GM08714 (cell line): Measurements from ENCODE around the gene IQSEC2.

Source experiments
- H3K4me3 ChIP-seq: fragments of 200-500 bp; sonication (Bioruptor generic); 2 replicates; pipeline ENCODE4 v1.5.1; 2014; ENCODE audit warnings: mild to moderate bottlenecking, low read length, inconsistent platforms
- ZNF274 ChIP-seq: IDR thresholded peaks from 2 replicates; pipeline ENCODE4 v1.6.1; 2012; ENCODE audit warnings: mild to moderate bottlenecking, low read depth, low read length

Gene IQSEC2

GRCh38 chrX:53263597-53264094 is 17.7 kb downstream of the IQSEC2 start:
- TF ChIP-seq ZNF274 = no peak
- no peak overlapping the region for H3K4me3 ChIP-seq

DNA sequence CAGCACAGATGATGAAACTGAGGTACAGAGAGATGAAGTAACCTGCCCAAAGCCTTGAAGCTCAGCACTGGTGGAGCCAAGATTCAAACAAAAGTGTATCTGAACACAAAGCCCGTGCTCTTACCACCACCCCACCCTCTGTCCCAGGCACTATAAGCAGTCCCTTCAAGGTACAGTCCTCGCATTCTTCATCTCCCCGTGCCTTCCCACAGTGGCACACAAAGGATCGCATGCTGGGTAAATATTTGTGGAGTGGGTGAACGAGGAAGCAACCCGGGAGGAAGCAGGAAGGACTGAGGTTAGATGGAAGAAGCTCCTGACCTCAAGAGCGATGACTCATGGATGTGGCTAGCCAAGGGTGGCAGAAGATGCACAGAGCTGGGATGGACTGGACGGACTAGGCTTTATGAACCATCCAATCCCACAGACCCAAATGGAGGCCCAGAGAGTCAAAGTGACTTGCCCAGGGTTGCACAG is 18.4 kb downstream of the IQSEC2 start:
- TF ChIP-seq ZNF274 = no peak
- H3K4me3 ChIP-seq = no peak overlapping the region

DNA sequence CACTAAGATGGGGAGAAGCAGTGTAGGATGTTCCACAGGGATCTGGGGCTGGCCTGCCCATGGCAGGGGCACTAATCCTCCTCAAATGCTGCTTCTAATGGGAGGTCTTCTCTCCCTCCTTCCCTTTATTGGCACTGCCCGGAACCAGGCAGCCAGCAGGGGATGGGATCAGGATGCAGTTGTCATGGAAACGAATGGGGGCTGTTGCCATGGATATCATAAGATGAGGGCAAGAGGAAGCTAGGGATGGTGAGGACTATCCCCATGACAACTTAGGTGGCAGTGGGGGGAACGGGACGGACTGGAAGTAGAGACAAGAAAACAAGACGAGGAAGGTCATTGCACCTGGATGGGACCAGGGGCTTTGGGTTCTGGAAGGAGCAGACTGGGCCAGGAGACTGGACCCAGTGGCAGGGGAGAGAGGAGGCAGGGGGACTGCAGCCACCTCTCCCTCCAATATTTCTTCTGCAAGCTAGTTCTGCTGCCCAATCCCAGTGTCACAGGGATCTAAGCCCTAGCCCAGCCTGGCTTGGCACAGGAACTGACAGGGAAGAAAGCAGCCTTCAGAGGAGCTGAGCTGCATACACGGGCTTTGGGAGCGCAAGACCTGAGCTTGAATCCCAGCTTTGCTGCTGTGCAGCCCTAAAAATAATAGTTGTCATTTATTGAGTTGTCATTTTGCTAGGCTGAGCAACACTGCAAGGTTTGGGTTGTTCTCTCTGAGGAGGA is 19.0 kb downstream of the IQSEC2 start:
- no peak overlapping the region for H3K4me3 ChIP-seq
- TF ChIP-seq ZNF274 = no peak

DNA sequence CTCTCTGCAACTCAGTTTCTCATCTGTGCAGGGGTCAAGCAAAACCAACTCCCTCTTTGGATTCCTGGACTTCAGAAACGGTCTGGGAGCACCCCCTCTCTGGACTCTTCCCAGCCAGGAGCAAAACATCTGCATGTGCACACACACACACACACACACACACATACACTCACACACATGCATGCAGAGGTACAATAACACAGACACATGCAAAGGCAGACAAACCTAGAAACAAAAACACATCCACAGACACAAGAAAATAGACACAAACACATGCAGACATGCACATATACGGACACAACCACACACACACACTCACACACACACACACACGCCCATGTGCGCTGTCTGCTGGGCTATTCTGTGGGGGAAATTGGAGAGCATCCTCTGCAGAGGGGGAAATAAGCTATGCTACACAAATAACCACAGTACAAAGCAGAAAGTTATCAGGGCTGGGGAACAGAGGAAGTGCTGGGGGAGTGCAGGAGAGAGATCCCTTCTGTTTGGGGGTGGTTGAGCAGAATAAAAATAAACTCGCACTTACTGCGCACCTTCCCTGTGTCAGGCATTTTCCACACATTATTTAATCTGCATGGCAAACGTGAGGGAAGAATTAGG is 19.9 kb downstream of the IQSEC2 start:
- TF ChIP-seq ZNF274 = no peak
- no peak overlapping the region for H3K4me3 ChIP-seq

GRCh38 chrX:53260836-53261235 is 20.5 kb downstream of the IQSEC2 start:
- TF ChIP-seq ZNF274 = no peak
- H3K4me3 ChIP-seq = no peak overlapping the region

DNA sequence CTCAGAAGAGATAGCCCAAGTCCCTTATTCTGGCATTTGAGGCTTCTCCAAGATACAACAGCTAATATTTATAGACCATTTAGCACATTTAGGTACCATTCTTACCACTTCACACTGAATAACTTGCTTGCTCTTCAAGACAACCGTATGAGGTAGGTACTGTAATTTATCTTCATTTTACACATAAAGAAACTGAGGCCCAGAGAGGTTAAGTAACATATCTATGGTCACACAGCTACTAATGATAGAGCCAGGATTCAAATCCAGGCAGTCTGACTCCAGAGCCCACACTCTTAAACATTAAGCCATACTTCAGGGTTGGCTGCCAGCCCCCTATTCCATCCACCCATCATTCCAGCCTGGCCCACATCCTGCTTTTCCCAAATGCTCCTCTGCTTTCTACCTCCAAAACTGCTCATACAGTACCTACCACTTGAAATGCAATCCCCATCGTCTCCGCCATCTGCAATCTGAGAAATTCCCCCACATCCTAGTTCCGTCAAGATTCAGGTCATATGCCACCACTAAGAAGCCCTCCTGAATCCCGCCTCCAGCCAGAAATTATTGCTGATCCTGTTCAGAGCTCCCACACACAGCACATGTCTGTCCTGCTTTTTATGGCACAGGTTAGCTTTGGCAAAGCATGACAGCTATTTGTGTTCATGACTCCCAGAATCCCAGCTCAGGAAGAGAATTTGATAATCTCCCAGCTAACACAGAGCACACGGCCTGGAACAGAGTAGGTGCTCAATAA is 23.5 kb downstream of the IQSEC2 start:
- no peak for TF ChIP-seq ZNF274
- H3K4me3 ChIP-seq = no peak overlapping the region

DNA sequence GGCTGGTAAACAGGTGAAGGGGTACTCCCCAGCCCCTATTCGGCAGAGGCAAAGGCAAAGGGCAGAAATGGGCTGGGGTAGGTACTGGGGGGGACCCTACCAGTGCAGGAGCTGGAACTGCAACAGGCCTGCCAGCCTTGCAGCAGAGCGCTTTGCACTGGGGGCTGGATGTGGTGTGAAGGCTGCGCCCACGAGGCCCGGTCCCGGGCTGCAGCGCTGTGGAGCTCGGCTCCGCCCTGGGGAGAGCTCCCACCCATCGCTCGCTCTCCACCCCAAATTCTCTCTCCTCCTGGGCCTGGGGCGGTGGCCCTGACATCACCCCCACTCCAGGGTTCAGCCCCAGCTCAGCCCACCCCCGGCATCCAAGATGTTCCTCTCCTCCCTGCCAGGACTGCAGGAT is 24.2 kb downstream of the IQSEC2 start:
- no peak for TF ChIP-seq ZNF274
- no peak overlapping the region for H3K4me3 ChIP-seq

GRCh38 chrX:53256446-53257041 is 24.8 kb downstream of the IQSEC2 start:
- TF ChIP-seq ZNF274 = no peak
- H3K4me3 ChIP-seq = no peak overlapping the region

DNA sequence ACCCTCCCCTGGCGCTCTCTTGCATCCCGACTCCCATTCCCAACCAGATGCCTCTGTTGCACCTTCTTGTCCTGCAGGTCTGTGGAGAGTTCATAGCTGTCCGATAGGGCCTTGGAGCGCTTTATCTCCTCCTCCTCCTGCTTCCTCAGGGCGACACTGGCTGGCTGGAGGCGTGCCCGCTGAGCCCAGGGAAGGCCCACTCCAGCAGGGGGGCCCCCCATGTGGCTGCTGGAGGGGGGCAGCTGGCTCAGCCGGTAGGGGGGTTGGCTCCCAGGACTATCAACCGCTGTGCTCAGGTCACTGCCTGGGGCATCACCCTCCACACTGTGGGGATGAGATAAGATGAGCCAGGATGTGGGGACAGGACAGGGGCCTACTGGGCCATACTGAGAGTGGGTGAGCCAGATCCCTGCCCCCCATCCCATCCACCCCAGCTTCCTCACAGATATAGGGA is 25.6 kb downstream of the IQSEC2 start:
- H3K4me3 ChIP-seq = no peak overlapping the region
- TF ChIP-seq ZNF274 = no peak

- no peak for TF ChIP-seq ZNF274
- no peak overlapping the region for H3K4me3 ChIP-seq
Measured at GRCh38 chrX:53254570-53255461, 26.6 kb downstream of the IQSEC2 start.

- no peak overlapping the region for H3K4me3 ChIP-seq
- TF ChIP-seq ZNF274 = no peak
Measured at GRCh38 chrX:53253293-53254020, 27.9 kb downstream of the IQSEC2 start.

DNA sequence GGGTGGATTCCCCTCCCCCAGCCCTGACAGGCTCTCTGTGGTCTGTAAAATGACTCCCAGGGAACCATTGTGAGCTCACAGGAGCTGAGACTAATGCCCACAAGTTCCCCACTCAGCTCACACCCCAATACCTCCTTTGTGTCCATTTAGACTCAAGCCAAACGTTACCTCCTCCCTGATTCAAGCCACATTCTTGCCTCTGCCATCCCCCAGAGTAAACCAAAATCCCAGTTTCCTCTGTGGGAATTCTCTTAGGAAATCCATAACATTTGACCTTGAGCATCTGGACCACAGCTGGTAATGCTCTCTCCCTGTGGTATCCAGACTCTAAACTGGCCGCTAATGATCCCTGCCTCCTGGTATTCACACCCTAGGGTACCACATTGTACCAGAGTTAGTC is 30.1 kb downstream of the IQSEC2 start:
- H3K4me3 ChIP-seq = no peak overlapping the region
- TF ChIP-seq ZNF274 = no peak

DNA sequence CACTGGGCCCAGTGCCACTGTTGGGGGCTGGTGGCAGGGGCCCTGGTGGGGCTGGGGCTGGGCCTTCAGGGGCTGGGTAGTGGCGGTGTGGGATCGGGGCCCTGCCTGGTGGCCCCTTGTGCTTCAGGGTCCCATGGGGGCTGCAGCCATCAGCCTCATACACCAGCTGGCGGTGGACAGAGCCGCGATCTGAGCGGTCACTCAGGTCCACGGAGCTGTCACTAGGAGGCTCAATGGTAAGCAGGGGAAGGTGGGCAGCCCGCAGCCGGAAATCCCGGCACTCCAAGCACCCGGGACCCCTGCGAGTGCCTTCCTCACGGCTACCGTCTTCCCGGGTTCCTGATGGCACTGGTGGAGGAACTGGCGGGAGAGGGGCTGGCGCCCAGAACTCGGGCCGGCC is 30.8 kb downstream of the IQSEC2 start:
- no peak for TF ChIP-seq ZNF274
- no peak overlapping the region for H3K4me3 ChIP-seq
